OCI-LY7 (cell line): ENCODE measurements around the gene SYNGR1. TPM values are rescaled to one million over a fixed set of nuclear protein-coding genes. Genes with fewer than 3 reads are reported as not detected.

Source experiments
- BruUV-seq: library from RNA; stranded (reverse); fragments of 400-500 nt; replicated peaks from 2 replicates; lab custom pipeline; 2021; lab: Mats Ljungman, UMichigan
- CTCF ChIA-PET: fragments of 300-600 bp; sonication (Branson Sonifier 250); formaldehyde crosslinking; loops from one replicate; lab custom pipeline; 2022; ENCODE audit warnings: antibody characterized with exemption; ENCODE audit not compliant: unreplicated experiment; lab: Charles Lee
- POLR2A ChIA-PET: fragments of 300-600 bp; sonication (Branson Sonifier 250); formaldehyde crosslinking; loops from one replicate; lab custom pipeline; 2022; ENCODE audit warnings: antibody characterized with exemption; lab: Charles Lee
- DNase-seq: peaks from one replicate; pipeline ENCODE4 v3.0.0-alpha.2; 2015; ENCODE audit warnings: low spot score
- H2AFZ ChIP-seq: fragments of 200-600 bp; sonication (generic), shearing (Covaris generic); 2 replicates; pipeline ENCODE4 v1.6.1; 2014; ENCODE audit warnings: mild to moderate bottlenecking, antibody characterized with exemption, low read length, moderate library complexity
- H3K27ac ChIP-seq: fragments of 200-600 bp; sonication (generic); 2 replicates; pipeline ENCODE4 v1.5.1; 2014; ENCODE audit warnings: mixed run types, low read depth, mild to moderate bottlenecking, moderate library complexity, low read length, inconsistent platforms; ENCODE audit not compliant: poor library complexity, severe bottlenecking
- H3K36me3 ChIP-seq: fragments of 200-600 bp; sonication (generic); 2 replicates; pipeline ENCODE4 v1.6.1; 2014; ENCODE audit warnings: mild to moderate bottlenecking, antibody characterized with exemption, low read length, moderate library complexity, mixed read lengths; ENCODE audit not compliant: insufficient read depth
- H3K4me1 ChIP-seq: fragments of 200-600 bp; sonication (generic); 2 replicates; pipeline ENCODE4 v1.5.1; 2014; ENCODE audit warnings: mild to moderate bottlenecking, low read length; ENCODE audit not compliant: insufficient read depth, poor library complexity, severe bottlenecking
- H3K4me2 ChIP-seq: fragments of 200-600 bp; sonication (generic); 2 replicates; pipeline ENCODE4 v1.6.1; 2014; ENCODE audit warnings: mild to moderate bottlenecking, low read length
- H3K4me3 ChIP-seq: fragments of 200-600 bp; sonication (generic); 2 replicates; pipeline ENCODE4 v1.5.1; 2014; ENCODE audit warnings: mild to moderate bottlenecking, low read depth, low read length; ENCODE audit not compliant: poor library complexity, severe bottlenecking
- H3K79me2 ChIP-seq: fragments of 200-600 bp; sonication (generic); 2 replicates; pipeline ENCODE4 v1.6.1; 2016; ENCODE audit warnings: low read depth, mild to moderate bottlenecking, low read length, moderate library complexity, mixed read lengths; ENCODE audit not compliant: insufficient read depth
- H3K9me2 ChIP-seq: fragments of 200-600 bp; sonication (generic); 2 replicates; pipeline ENCODE4 v1.6.1; 2016; ENCODE audit warnings: mild to moderate bottlenecking, low read length, mixed read lengths; ENCODE audit not compliant: insufficient read depth
- H3K9me3 ChIP-seq: fragments of 200-600 bp; sonication (generic); 2 replicates; pipeline ENCODE4 v1.6.1; 2014; ENCODE audit warnings: mild to moderate bottlenecking, mixed run types, low read length, mixed read lengths
- H4K20me1 ChIP-seq: fragments of 200-600 bp; sonication (generic); 2 replicates; pipeline ENCODE4 v1.6.1; 2014; ENCODE audit warnings: mild to moderate bottlenecking, antibody characterized with exemption, low read length, moderate library complexity, mixed read lengths; ENCODE audit not compliant: insufficient read depth
- EZH2phosphoT487 ChIP-seq: fragments of 200-600 bp; sonication (generic); IDR thresholded peaks from 2 replicates; pipeline ENCODE4 v1.6.1; 2018; ENCODE audit warnings: low read depth, borderline replicate concordance, mild to moderate bottlenecking, mixed run types, antibody characterized with exemption, low read length, moderate library complexity, mixed read lengths
- intact Hi-C: fragments of 100-400 bp; cut with micrococcal nuclease; formaldehyde crosslinking; loops from one replicate; pipeline ENCODE4 v1.10.0; 2022; ENCODE audit not compliant: unreplicated experiment
- total RNA-seq, 2 experiments: library from RNA; depleted of rRNA in 1 of 2; stranded (reverse); fragments of >200 nt in 1 of 2; shearing (Covaris generic) in 1 of 2; gene quantifications; 2 replicates each; pipeline ENCODE4 v1.2.3, GENCODE V29; 2014 to 2022
- TF ChIP-seq, protein P1 (sequence below): fragments of 200-600 bp; sonication (generic); conservative IDR thresholded peaks from 2 replicates; pipeline ENCODE4 v1.5.1; 2014; ENCODE audit warnings: mild to moderate bottlenecking, antibody characterized with exemption, low read length, moderate library complexity, mixed read lengths

Gene SYNGR1
- total RNA-seq, 2 experiments from 2014 or later: 10.2 to 23.3 TPM

DNA sequence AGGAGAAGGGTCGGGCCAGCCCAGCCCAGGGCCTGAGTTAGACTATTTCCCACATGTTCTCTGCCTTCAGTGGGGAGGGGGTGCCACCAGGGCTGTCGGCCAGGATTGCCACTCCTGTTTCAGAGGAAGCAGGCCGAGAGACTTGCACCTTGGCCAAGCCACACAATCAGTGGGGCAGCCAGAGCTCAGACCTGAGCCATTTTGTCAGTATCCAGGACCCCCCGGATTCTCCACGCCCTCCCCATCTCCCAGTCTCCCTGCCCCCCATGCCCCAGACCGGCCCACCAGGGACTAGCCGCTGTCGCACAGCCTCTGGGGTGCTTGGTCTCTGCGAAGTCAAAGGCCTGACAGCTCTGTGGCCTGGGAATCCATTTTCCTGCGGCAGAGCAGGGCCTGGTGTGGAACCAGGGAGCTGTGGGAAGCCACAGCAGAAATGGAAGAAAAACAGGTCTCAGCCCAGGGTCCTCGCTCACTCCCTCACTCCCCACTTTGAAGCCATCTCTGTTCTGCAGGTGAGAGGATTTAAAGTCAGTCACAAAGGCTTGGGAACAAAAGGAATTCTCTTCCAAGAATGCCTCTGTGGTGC, 81.5 kb downstream of the SYNGR1 start:
- CTCF ChIA-PET: no interaction called here
- Histone ChIP-seq H3K9me3 (no peaks in the 10 kb centered on the region), H3K79me2 (no peaks in the 10 kb centered on the region), H3K4me1 (no peaks in the 10 kb centered on the region), H2AFZ (no peak overlapping the region), H3K36me3 (peaks cover 62% of the 10 kb centered on the region), H3K4me2 (no peak overlapping the region), H3K4me3 (no peak overlapping the region), H3K9me2 (no peaks in the 10 kb centered on the region), H4K20me1 (no peaks in the 10 kb centered on the region), H3K27ac (no peak overlapping the region)
- BruUV-seq: no TSS peak
- POLR2A ChIA-PET: no interaction called here
- TF ChIP-seq, protein P1, sequence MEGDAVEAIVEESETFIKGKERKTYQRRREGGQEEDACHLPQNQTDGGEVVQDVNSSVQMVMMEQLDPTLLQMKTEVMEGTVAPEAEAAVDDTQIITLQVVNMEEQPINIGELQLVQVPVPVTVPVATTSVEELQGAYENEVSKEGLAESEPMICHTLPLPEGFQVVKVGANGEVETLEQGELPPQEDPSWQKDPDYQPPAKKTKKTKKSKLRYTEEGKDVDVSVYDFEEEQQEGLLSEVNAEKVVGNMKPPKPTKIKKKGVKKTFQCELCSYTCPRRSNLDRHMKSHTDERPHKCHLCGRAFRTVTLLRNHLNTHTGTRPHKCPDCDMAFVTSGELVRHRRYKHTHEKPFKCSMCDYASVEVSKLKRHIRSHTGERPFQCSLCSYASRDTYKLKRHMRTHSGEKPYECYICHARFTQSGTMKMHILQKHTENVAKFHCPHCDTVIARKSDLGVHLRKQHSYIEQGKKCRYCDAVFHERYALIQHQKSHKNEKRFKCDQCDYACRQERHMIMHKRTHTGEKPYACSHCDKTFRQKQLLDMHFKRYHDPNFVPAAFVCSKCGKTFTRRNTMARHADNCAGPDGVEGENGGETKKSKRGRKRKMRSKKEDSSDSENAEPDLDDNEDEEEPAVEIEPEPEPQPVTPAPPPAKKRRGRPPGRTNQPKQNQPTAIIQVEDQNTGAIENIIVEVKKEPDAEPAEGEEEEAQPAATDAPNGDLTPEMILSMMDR: no peak
- no peak for TF ChIP-seq EZH2phosphoT487
- no peak for DNase-seq
- intact Hi-C loops: no loop called here

DNA sequence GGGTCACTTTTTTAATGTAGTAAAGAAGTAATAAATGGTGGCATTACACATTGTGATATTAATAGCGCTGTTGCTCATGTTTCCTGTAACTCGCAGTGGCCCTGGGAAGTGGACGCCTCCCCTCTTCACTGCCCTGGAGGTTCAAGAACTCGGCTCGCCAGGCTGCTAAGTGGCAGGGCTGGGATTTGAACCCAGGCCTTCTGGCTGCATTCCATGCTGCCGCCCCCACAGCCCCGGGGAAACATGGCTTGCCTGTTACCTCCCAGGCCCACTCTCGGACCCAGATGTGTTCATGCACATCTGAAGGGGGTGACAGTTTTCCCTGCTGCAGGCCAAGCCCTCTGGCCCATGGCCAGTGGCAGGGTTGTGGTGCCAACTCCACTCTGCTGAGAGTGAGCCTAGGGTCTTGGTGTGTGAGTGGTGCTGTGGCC, 82.0 kb downstream of the SYNGR1 start:
- Histone ChIP-seq H3K9me3 (no peaks in the 10 kb centered on the region), H4K20me1 (no peaks in the 10 kb centered on the region), H3K4me3 (no peak overlapping the region), H3K36me3 (peaks cover 56% of the 10 kb centered on the region), H3K79me2 (no peaks in the 10 kb centered on the region), H3K9me2 (no peaks in the 10 kb centered on the region), H2AFZ (no peak overlapping the region), H3K27ac (no peak overlapping the region), H3K4me2 (no peak overlapping the region), H3K4me1 (no peaks in the 10 kb centered on the region)
- TF ChIP-seq EZH2phosphoT487: no peak
- TF ChIP-seq, protein P1: no peak
- no peak for DNase-seq
- POLR2A ChIA-PET: no interaction called here
- intact Hi-C loops: no loop called here
- no TSS peak for BruUV-seq
- CTCF ChIA-PET: no interaction called here

DNA sequence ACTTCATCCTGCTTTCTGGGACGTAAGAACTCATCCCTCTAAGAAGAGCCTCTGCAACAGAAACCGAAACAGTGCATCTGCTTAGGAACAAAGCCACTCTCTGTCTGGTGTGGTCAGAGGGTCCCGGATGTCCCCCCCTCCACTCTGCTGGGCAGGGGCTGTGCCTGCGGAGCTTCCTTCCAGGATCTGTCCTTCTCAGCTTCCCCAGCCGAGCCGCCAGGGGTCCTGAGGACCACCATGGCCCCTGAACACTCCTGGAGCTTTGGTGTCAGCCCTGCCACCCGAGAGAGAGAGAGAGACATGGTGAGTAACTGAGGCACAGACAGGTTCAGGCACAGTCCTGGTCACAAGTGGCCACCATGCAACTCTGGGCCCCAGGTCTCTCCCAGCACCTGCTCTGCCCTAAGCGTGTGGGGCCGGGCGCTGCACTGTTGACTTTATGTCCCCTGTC, 82.6 kb downstream of the SYNGR1 start:
- intact Hi-C loops: no loop called here
- TF ChIP-seq, protein P1: no peak
- TF ChIP-seq EZH2phosphoT487: no peak
- no peak overlapping the region for H3K4me3 ChIP-seq
- CTCF ChIA-PET: no interaction called here
- DNase-seq: no peak
- H3K36me3 ChIP-seq: peaks cover 51% of the 10 kb centered on the region
- H3K79me2 ChIP-seq: no peaks in the 10 kb centered on the region
- H3K27ac ChIP-seq: no peak overlapping the region
- H3K9me3 ChIP-seq: no peaks in the 10 kb centered on the region
- H3K9me2 ChIP-seq: no peaks in the 10 kb centered on the region
- no peaks in the 10 kb centered on the region for H4K20me1 ChIP-seq
- no peak overlapping the region for H2AFZ ChIP-seq
- POLR2A ChIA-PET: no interaction called here
- H3K4me1 ChIP-seq: peaks cover 5% of the 10 kb centered on the region
- no peak overlapping the region for H3K4me2 ChIP-seq
- BruUV-seq: no TSS peak
